Activated naive CD4-positive, alpha-beta T cell (primary cell): Measurements from ENCODE around the gene TEX10.
"Not testable (repeated sequence)": the region's sequence is repeated elsewhere in the genome, so short reads cannot be mapped to it uniquely, and the experiment has no call there.

Experiments
- DNase-seq, 4 experiments: peaks; one replicate each; lab custom pipeline; 2025; lab: John Stamatoyannopoulos, UW

TEX10 gene

GRCh38 chr9:100352727-100353505, at the start of gene TEX10:
TEX10 (minus strand) TSS chr9:100352942; CDS start chr9:100349363, 3,579 bp downstream.
- DNase-seq = peak; percentile 57 to 83 (median 72)

- DNase-seq = no peak
Measured at GRCh38 chr9:100401042-100401441, 48.3 kb upstream of the TEX10 start.

- DNase-seq = no peak
Measured at GRCh38 chr9:100397529-100398266, 45.0 kb upstream of the TEX10 start.

- no peak for DNase-seq
Measured at GRCh38 chr9:100396769-100397168, 44.0 kb upstream of the TEX10 start.

- DNase-seq = no peak
Measured at GRCh38 chr9:100394816-100395215, 42.1 kb upstream of the TEX10 start.

GRCh38 chr9:100394032-100394695, 41.4 kb upstream of the TEX10 start:
- no peak for DNase-seq

- DNase-seq = not testable (repeated sequence)
Measured at GRCh38 chr9:100392989-100393388, 40.2 kb upstream of the TEX10 start.

GRCh38 chr9:100379862-100380261, 27.1 kb upstream of the TEX10 start:
- no peak for DNase-seq

GRCh38 chr9:100377015-100377414, 24.3 kb upstream of the TEX10 start:
- no peak for DNase-seq

GRCh38 chr9:100375658-100376057, 22.9 kb upstream of the TEX10 start:
- DNase-seq = no peak

GRCh38 chr9:100372648-100373047, 19.9 kb upstream of the TEX10 start:
- no peak for DNase-seq

- DNase-seq = no peak
Measured at GRCh38 chr9:100370064-100370723, 17.5 kb upstream of the TEX10 start.

- no peak for DNase-seq
Measured at GRCh38 chr9:100368672-100369071, 15.9 kb upstream of the TEX10 start.

- DNase-seq = no peak
Measured at GRCh38 chr9:100366121-100366520, 13.4 kb upstream of the TEX10 start.

GRCh38 chr9:100364013-100364412, 11.3 kb upstream of the TEX10 start:
- no peak for DNase-seq

GRCh38 chr9:100359057-100359456, 6.3 kb upstream of the TEX10 start:
- DNase-seq = no peak

- DNase-seq = no peak
Measured at GRCh38 chr9:100357501-100357900, 4.8 kb upstream of the TEX10 start.

GRCh38 chr9:100355561-100355960, 2.8 kb upstream of the TEX10 start:
- DNase-seq = no peak

GRCh38 chr9:100354121-100354800, 1.5 kb upstream of the TEX10 start:
- DNase-seq = no peak

GRCh38 chr9:100352201-100352726, 478 bp downstream of the TEX10 start:
- DNase-seq = peak in 2 of 4 experiments; percentile 3 to 21

GRCh38 chr9:100351508-100351907, 1.2 kb downstream of the TEX10 start:
- no peak for DNase-seq
